Measurements from ENCODE around the gene SH3TC2.

Gene SH3TC2

GRCh38 chr5:148966938-148967337, 95.9 kb downstream of the SH3TC2 start:
- DNase-seq, result no peak

GRCh38 chr5:148966348-148966747, 96.5 kb downstream of the SH3TC2 start:
- no peak for DNase-seq

GRCh38 chr5:148965511-148966265, 97.2 kb downstream of the SH3TC2 start:
- no peak for DNase-seq

GRCh38 chr5:148963664-148964063, 99.2 kb downstream of the SH3TC2 start:
- no peak for DNase-seq

GRCh38 chr5:148962761-148963324, 100.0 kb downstream of the SH3TC2 start:
- DNase-seq, result no peak

- no peak for DNase-seq
Observed at GRCh38 chr5:148962200-148962550, 100.7 kb downstream of the SH3TC2 start.

GRCh38 chr5:148961261-148962199, 101.3 kb downstream of the SH3TC2 start:
- no peak for DNase-seq

GRCh38 chr5:148960070-148960769, 102.6 kb downstream of the SH3TC2 start:
- no peak for DNase-seq

- DNase-seq, result peak; percentile 62
Observed at GRCh38 chr5:148957591-148958202, 105.2 kb downstream of the SH3TC2 start.

GRCh38 chr5:148956477-148957385, 106.1 kb downstream of the SH3TC2 start:
- DNase-seq, result no peak
